Activated B cell treated with CpG ODN at 0.5 μM for 24 hours (primary cell): ENCODE measurements around the gene USP22. TPM values are rescaled to one million over a fixed set of nuclear protein-coding genes. Genes with fewer than 3 reads are reported as not detected.

ENCODE experiments used
- ATAC-seq: fragments of 200-7000 bp; cut with Tn5 transposase; one replicate; pipeline ENCODE4 v1.10.0; 2021; ENCODE audit warnings: low read depth, mild to moderate bottlenecking, moderate library complexity
- CTCF ChIA-PET: fragments of 350-600 bp; sonication (Branson Sonifier 250); formaldehyde crosslinking; loops from one replicate; lab custom pipeline; 2021; ENCODE audit warnings: antibody characterized with exemption; lab: Charles Lee
- POLR2A ChIA-PET: fragments of 350-600 bp; sonication (Branson Sonifier 250); formaldehyde crosslinking; loops from one replicate; lab custom pipeline; 2021; ENCODE audit warnings: antibody characterized with exemption; lab: Charles Lee
- DNase-seq: peaks from one replicate; pipeline ENCODE4 v3.0.0; 2022
- H3K27ac Mint-ChIP-seq: one replicate; pipeline ENCODE4 v1.8.0; 2020; ENCODE audit warnings: mixed read lengths
- H3K27me3 Mint-ChIP-seq: one replicate; pipeline ENCODE4 v1.8.0; 2021; ENCODE audit warnings: mixed read lengths
- H3K36me3 Mint-ChIP-seq: one replicate; pipeline ENCODE4 v1.8.0; 2021; ENCODE audit warnings: low read depth, mixed read lengths
- H3K4me1 Mint-ChIP-seq: one replicate; pipeline ENCODE4 v1.8.0; 2021; ENCODE audit warnings: mixed read lengths
- H3K4me3 Mint-ChIP-seq: one replicate; pipeline ENCODE4 v1.8.0; 2020; ENCODE audit warnings: mild to moderate bottlenecking, mixed read lengths
- H3K9me3 Mint-ChIP-seq: one replicate; pipeline ENCODE4 v1.8.0; 2020; ENCODE audit warnings: mixed read lengths
- intact Hi-C: fragments of 100-400 bp; cut with micrococcal nuclease; formaldehyde crosslinking; loops from one replicate; pipeline ENCODE4 v1.15.1; 2024
- total RNA-seq: library from RNA; stranded (reverse); gene quantifications from 2 replicates; pipeline ENCODE4 v1.2.3, GENCODE V29; 2022
- TF ChIP-seq, protein P1 (sequence below): fragments of 200-600 bp; IDR thresholded peaks from one replicate; pipeline ENCODE4 v1.8.0; 2022; ENCODE audit warnings: antibody characterized with exemption, mild to moderate bottlenecking

USP22 gene
- total RNA-seq, 1 donor from 2014 or later: 156 TPM

DNA sequence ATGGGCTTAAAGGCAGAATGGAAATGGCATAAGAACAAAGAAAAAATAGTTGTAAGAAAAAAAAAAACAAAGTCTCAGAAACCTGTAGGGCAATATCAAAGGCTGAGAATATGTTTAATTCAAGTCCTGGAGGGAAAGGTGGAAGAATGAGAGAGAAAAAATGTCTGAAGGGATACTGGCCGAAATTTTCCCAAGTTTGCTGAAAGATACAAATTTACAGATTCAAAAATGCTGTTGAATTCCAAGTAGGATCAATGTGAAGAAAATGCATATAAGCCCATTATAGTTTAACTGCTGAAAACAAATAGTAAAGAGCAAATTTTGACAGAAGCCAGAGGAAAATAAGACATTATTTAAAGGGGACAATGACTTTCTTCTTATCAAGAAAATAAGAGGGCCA is 6.6 kb upstream of the USP22 start:
- intact Hi-C loops: no loop called here
- no peaks in the 10 kb centered on the region for H3K27me3 Mint-ChIP-seq
- no peak overlapping the region for H3K4me3 Mint-ChIP-seq
- POLR2A ChIA-PET: no interaction called here
- H3K4me1 Mint-ChIP-seq: peaks cover 29% of the 10 kb centered on the region
- H3K9me3 Mint-ChIP-seq: no peaks in the 10 kb centered on the region
- H3K27ac Mint-ChIP-seq: no peak overlapping the region
- TF ChIP-seq, protein P1, sequence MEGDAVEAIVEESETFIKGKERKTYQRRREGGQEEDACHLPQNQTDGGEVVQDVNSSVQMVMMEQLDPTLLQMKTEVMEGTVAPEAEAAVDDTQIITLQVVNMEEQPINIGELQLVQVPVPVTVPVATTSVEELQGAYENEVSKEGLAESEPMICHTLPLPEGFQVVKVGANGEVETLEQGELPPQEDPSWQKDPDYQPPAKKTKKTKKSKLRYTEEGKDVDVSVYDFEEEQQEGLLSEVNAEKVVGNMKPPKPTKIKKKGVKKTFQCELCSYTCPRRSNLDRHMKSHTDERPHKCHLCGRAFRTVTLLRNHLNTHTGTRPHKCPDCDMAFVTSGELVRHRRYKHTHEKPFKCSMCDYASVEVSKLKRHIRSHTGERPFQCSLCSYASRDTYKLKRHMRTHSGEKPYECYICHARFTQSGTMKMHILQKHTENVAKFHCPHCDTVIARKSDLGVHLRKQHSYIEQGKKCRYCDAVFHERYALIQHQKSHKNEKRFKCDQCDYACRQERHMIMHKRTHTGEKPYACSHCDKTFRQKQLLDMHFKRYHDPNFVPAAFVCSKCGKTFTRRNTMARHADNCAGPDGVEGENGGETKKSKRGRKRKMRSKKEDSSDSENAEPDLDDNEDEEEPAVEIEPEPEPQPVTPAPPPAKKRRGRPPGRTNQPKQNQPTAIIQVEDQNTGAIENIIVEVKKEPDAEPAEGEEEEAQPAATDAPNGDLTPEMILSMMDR: no peak
- ATAC-seq (no peak), DNase-seq (no peak)
- CTCF ChIA-PET: no interaction called here
- H3K36me3 Mint-ChIP-seq: no peaks in the 10 kb centered on the region

DNA sequence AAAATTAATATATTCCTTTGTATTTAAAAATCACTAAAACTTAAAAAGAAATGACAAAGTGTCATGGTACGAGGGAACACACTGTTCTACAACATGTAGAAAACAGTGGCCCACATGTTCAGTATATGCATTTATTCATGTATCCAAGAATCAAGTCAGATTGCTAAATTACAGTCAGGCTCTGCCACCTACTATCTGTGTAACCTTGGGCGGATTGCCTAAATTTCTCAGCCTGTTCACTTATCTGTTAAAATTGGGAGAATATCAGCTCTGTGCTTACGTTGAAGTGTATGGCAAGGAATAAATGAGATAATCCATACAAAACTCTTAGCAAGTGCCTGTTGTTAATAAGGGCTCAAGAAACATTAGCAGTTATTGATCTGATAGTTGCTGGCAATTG is 3.4 kb upstream of the USP22 start:
- H3K36me3 Mint-ChIP-seq: peaks cover 5% of the 10 kb centered on the region
- intact Hi-C loops: no loop called here
- TF ChIP-seq, protein P1: no peak
- peaks cover 16% of the 10 kb centered on the region for H3K4me1 Mint-ChIP-seq
- no peak overlapping the region for H3K27ac Mint-ChIP-seq
- no peaks in the 10 kb centered on the region for H3K9me3 Mint-ChIP-seq
- ChIA-PET CTCF (no interaction called here), POLR2A (interaction anchor here (0.7 kb wide), 1 partner anchor 1668 kb away, joined by 4 read pairs; the partner anchor contains the start of gene MAPK7)
- no peak for ATAC-seq
- H3K27me3 Mint-ChIP-seq: no peaks in the 10 kb centered on the region
- no peak overlapping the region for H3K4me3 Mint-ChIP-seq
- DNase-seq: no peak

DNA sequence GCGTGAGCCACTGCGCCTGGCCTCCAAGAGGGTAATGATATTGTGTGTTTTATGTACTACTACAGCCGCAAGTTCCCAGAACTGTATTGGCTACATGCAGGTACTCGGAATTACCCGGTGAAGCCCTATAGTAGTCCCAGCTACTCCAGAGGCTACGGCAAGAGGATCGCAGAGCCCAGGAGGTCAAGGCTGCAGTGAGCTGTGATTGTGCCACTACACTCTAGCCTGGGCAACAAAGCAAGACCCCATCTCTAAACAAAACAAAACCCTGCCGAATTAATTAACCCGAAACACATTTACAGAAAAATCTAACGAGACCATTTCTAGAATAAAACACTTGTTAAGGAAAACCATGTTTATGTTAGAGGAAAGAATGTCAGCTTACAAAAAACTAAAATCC is 2.2 kb upstream of the USP22 start:
- Mint-ChIP-seq H3K27ac (peak overlapping the region; percentile 89), H3K27me3 (no peaks in the 10 kb centered on the region), H3K36me3 (peaks cover 7% of the 10 kb centered on the region), H3K4me1 (peaks cover 24% of the 10 kb centered on the region), H3K9me3 (no peaks in the 10 kb centered on the region), H3K4me3 (no peak overlapping the region)
- intact Hi-C loops: loop anchor here (5.0 kb wide), 1 partner anchor 412 kb away; no protein-coding TSS in a partner anchor
- CTCF ChIA-PET: interaction anchor here (2.7 kb wide), 1 partner anchor 54 kb away, joined by 29 read pairs; no protein-coding TSS in a partner anchor
- POLR2A ChIA-PET: interaction anchor here (0.6 kb wide), 1 partner anchor 21 kb away, joined by 5 read pairs; no protein-coding TSS in a partner anchor
- TF ChIP-seq, protein P1: no peak
- DNase-seq (no peak), ATAC-seq (no peak)

DNA sequence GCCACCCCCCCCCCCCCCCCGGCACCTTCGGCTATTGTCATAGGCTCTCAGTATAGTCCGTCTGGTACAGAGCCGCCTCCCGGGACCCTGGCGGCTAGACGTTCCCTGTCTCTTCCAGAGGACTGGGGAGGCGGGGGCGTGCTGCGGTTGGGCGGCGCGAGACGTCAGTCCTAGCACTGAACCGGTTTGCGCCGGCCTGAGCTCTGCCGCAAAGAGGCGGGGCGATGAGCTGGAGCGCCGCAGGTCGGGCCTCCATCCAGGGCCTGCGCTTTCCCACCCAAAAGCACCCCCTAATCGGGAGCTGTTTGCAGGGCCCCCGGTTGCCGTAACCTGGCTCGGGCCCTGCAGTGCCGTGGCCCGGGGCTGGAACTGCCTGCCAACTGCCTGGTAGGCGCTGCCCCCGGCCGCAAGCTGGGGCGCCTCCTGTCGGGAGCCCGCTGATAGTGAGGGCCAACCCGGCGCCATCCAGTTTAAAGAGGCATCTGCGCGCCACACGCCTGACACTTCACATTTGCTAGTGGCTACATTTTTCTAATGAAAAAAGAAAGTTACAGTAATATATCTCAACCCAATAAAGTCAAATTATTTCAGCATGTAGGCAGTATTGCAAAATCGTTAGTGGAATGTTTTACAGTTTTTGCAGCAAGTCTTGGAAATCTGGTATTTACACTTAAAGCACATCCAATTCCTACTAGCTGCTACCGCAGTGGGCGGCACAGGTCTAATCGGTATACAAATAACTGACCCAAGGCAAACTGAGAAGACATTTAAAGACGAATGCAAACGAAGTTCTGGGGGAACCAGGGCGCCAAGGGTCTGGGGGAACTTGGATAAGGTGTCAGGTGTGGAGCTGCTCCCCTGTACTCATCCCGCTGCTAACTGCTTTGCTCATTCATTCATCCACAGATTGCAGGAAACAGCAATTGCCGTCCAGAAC is 753 bp upstream of the USP22 start:
- DNase-seq (peak; percentile 92), ATAC-seq (peak; percentile 78)
- CTCF ChIA-PET: interaction anchor here (0.7 to 2.7 kb wide), 16 partner anchors 9 to 244 kb away, joined by 3 to 29 read pairs (median 5); no protein-coding TSS in a partner anchor
- Mint-ChIP-seq H3K27me3 (no peaks in the 10 kb centered on the region), H3K9me3 (no peaks in the 10 kb centered on the region), H3K4me3 (peak overlapping the region; percentile 74), H3K27ac (peak overlapping the region; percentile 89), H3K4me1 (peaks cover 36% of the 10 kb centered on the region), H3K36me3 (peaks cover 10% of the 10 kb centered on the region)
- intact Hi-C loops: loop anchor here (1.0 to 5.0 kb wide), 13 partner anchors 9 to 1065 kb away; partner anchors contain the start of genes DHRS7B, NATD1 and TMEM11
- POLR2A ChIA-PET: interaction anchor here (0.6 to 3.2 kb wide), 27 partner anchors 9 to 1666 kb away, joined by 3 to 68 read pairs (median 5); partner anchors contain the start of genes AKAP10, DHRS7B, MAPK7 and TMEM11
- TF ChIP-seq, protein P1: peak; percentile 21
